HPDE6-E6E7 (cell line): ENCODE measurements around the gene GNG11.
"Not testable (repeated sequence)": the region's sequence is repeated elsewhere in the genome, so short reads cannot be mapped to it uniquely, and the experiment has no call there.

Experiments used
- DNase-seq: peaks from one replicate; pipeline ENCODE4 v3.0.0; 2011; ENCODE audit warnings: missing footprints; ENCODE audit errors: extremely low spot score

Gene GNG11

DNA sequence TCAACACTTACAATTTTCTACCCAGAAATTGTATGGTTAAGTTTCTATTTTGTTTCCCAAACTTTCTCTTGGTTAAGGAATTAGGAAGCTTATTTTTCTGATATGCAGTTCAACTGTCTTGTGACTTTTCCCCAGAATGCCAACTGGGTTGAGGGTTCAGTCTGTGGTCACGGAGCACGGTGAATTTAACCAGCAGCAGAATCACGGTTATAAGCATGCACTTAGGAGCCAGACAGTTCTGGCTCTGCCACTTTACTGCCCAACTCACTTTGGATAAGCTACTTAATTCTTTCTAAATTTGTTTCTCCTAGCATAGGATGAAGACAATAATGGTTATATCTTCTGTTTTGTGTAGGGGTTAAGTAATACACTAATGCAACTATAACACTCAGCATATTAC, 10.3 kb upstream of the GNG11 start:
- DNase-seq: not testable (repeated sequence)

DNA sequence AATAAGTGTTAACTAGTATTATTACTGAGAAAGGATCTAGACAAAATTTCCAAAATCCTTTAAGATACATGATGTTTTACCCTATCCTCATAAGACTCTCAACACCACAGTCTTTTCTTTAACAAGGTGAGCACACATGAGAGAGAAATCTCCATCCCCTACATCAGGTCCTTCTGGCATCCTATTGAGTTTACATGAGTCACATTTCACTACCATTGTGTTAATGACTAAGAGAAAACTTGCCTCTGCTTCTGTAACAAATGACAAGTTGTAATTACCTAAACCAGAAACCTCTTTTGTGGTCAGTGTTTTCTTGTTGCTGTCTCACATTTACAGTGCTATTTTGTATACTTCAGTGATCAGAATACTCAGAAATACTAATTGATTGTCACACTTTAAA, 9.9 kb upstream of the GNG11 start:
- not testable (repeated sequence) for DNase-seq

DNA sequence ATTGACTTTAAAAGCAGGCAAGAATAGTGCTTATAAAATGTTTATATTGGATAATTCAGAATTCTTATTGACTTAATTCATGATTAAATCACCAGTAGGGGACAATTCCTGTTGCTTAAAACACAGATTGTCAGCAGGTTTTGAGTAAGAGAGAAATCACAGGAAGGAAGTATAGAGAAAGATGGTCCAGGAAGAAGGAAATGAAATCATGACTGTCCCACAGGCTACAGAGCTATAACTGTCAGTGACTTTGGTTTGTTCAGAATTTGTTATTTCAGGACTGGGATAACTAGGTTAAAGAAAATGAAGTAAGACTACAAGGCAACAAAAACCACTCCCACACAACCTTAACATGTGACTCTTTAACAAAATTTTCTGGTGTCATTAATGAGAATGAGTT, 8.3 kb upstream of the GNG11 start:
- no peak for DNase-seq

DNA sequence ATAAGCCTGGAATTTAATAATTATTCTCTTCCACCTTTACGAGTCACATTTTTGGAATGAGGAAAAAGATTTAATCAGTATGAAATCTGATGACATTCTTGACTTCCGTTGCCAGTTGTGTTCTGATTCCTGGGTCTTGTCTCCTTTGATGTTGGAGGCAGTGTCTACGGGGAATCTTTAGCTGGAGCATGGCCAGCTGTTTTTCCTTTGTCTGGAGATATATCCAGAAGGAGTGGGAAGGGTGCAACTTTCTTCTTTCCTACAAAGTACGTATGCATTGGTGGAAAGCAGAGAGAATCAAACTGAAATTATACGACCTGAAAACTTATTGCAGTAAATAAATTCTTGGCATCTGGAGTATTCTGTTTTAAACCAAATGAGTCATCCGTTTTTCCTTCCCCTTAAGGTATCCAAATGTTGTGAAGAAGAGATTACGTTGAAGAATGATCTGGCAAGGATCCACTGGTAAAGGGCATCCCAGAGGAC, 6.9 kb upstream of the GNG11 start:
- DNase-seq: no peak

DNA sequence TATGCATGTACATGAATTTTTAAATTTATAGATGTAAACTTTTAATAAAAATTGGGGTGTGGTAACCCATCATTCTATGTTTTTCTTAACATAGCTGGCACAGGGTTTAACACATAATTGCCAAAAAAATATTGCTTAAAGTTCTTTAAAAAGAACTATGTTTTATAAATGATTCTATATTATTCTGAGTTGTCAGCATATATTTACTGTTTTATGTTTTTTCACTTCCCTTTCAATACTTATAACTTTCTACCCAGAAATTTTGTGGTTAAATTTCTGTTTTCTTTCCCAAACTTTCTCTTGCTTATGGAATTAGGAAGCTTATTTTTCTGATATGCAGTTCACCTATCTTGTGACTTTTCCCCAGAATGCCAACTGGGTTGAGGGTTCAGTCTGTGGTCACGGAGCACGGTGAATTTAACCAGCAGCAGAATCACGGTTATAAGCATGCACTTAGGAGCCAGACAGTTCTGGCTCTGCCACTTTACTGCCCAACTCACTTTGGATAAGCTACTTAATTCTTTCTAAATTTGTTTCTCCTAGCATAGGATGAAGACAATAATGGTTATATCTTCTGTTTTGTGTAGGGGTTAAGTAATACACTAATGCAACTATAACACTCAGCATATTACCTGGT, 6.2 kb upstream of the GNG11 start:
- DNase-seq: not testable (repeated sequence)

DNA sequence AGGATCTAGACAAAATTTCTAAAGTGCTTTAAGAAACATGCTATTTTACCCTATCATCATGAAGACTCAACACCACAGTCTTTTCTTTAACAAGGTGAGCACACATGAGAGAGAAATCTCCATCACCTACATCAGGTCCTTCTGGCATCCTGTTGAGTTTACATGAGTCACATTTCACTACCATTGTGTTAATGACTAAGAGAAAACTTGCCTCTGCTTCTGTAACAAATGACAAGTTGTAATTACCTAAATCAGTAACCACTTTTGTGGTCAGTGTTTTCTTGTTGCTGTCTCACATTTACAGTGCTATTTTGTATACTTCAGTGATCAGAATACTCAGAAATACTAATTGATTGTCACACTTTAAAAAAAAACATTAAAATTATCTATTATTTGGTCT, 5.6 kb upstream of the GNG11 start:
- DNase-seq: not testable (repeated sequence)

DNA sequence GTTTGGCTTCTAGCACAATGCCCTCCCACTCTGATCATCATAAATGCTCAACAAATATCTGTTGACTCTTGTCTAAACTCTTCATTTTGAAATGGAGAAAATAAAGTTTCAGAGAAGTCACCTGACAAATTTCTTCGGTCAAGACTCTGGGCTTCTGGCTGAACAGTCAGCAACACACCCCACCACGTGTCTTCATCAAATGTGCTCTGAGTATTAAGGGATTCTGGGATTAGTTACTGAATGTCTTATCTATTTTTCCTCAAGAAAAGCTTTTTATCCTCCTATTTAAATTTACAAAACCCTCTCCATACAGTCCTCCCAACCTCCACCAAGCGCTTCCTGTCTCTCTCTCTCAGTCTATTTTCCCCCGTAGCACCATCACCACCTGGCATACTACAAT, 5.2 kb upstream of the GNG11 start:
- not testable (repeated sequence) for DNase-seq

DNA sequence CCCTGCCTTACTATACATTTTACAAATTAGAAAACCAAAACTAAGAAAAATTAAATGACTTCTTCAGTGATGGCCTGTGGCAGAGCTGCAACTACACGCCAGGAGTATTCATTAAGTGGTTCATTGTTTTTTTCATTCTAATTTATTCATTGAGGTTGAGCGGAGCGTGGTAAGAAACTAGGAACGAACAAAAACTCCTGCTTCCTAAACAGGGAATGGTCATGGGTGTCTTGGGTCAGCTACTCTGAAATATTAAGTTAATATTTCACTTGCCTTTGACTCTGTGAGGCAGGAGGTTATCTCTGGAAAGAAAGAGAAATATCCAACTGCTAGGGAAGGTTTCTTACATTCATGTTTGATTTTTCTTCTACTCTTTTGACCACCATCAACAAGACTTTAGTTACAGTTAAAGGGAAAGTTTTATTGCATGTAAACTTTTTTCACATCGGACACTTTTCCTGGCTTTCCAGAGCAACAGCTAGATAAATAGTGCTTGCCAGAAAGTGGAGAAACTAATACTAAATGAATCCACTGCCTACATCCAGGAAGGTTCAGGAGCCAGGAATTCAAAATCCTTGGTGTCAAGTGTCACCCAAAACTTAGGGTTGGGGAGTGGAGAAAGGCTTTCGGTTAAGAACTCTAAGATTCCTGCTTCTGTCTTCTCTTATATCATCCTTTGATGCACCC, 896 bp upstream of the GNG11 start:
- no peak for DNase-seq

DNA sequence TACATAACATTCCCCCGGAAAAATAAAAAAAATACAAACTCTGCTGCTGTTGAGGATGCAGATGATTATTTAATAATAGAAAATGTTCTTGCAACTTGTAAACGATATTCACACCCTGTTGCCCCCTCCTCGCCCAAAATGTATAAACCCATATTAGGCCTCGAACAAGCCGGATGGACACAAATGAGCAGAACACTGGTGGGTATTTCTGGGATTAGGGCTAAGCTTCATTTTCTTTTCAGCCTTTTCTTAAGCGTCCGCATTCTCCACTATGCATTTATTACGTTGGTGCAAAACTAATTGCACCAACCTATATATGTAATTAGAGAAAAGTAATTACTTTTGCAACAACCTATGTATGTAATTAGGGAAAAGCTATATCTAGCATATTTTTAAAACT, 349 bp upstream of the GNG11 start:
- no peak for DNase-seq

DNA sequence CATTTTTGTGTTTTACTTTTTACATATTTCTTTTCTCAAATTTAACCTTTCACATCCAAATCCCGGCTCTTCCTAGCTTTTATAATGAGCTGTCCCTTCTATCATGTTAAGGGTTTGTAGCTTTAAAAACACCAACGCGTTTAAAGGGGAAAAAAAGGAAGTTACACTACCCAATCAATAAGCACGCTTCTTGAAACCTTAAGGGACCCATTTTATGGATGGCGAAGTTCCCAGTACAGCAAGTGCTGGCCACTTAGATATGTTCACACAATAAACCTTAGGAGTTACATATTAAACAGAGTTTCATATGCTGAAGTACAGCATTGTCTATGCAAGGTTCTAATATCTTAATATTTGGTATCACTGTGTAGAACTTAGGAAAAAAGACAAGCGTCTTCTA, 1.8 kb downstream of the GNG11 start:
- no peak for DNase-seq

DNA sequence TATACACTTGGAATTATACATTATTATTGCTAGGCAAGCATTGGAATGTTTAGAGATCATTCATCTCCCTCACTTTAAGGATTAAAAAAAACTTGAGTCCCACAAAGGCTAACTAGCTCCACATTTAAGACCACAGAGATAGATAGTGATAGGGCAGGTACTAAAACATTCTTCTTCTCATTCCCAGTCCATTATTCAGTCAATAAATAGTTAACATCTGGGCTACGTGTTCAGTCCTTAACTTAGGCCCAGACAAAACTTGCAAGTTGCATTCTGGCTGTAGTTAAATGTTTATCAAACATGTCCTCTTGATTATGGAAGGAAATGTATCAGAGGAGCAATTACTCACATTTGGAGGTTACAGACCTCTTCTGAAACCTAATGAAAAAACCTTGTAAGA, 2.4 kb downstream of the GNG11 start:
- no peak for DNase-seq

DNA sequence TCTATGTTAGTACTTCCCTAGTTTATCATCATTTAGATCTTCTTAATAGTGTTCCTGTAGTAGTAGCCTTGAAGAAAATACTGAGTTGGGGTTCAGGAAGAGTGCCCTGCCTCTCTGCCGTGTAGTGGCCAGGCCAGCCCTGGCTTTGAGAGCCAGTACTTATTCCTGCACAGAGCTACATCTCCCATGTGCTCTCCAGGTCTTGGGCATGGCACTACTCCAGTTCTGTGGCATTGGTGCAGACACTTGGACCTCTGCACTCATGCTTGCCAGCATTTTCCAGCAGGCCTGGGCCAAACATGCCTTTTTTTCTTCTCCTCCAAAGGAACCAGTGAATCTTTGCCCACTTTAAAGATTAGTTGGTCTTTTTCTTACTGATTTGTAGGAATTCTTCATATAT, 5.3 kb downstream of the GNG11 start:
- DNase-seq: no peak

DNA sequence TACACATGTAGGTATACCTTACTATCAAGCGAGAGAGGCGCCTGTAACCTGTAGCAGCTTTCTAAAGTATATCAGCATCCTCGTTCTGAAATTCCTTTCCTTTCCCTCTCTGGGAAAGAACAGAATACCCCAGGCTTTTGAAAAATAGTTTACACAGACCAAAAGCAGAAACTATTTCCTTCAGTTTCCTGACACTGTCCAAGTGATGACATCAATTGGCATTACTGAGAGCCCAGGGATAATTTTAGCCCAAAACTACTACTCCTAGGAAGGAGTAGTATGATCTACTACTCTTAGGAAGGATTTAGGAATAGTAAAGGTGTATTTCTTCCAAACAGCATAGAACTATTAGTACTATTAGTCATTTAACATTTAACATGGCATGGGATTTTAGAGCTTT, 6.0 kb downstream of the GNG11 start:
- no peak for DNase-seq

DNA sequence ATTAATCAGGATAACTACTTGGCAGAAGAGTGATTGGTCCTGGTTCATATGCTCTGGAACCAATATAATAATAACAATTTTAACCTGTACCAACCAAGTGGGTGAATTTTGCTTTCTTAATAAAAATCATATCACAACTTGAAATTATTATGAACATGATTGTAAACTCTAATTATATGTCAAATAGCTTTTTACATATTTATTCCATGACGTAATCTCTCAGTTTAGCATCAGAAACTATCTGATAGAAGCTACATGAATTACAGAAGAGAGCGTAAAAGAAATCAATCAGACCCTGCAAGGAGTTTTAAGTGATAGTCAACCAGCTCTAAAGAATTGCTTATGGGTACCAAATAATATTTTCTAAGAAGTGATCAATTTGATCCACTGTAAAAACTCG, 10.1 kb downstream of the GNG11 start:
- DNase-seq: no peak

DNA sequence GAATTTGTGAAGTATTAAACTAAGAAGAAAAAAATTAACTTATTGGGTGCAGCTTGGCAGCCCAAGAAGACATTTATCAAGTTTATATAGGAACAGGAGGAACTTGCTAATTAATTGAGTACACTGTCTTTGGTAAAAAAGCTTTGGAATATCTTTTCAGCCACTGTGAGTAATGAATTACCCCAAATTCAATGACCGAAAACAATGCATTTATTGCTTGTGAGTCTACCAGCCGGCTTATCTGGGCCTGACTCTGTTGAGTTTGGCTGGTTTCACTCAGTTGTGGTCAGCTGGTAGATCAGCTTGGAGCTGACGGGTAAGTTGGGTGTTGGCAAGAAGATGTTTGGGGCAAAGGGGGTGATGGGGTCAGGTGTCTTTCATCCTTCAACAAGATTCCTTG, 11.6 kb downstream of the GNG11 start:
- no peak for DNase-seq

DNA sequence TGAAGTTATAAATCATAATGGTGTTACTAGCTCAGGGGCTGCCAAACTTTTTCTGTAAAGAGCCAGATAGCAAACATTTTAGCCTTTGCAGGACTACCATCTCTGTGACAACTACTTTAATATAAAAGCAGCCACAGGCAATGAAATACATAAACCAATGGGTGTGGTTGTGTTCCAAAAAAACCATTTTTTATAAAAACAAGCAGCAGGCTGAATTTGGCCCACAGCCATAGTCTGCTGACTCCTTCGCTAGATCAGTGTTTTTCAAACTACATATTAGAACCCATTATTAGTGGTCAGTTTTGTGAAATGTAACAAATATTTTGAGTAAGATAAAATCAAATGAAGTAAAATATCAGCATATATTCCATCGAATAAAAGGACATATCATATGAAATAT, 13.6 kb downstream of the GNG11 start:
- DNase-seq: no peak

DNA sequence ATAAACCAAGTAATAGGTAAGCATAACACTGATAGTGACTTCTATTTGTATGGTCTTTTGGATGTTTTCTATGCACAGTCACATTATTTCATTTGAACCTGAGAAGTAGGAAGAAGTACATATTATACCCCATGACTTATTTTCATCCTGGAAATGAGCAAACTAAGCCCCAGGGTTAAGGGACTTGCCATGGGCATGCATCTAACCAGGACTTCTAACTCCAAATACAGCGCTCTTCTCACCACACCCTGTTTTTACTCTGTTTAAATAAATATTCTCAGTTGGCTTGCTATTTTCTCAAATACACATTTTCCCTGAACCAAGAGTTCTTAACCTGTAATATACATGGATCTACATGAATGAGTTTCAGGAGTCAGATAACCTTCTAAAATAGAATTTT, 16.3 kb downstream of the GNG11 start:
- DNase-seq: no peak

DNA sequence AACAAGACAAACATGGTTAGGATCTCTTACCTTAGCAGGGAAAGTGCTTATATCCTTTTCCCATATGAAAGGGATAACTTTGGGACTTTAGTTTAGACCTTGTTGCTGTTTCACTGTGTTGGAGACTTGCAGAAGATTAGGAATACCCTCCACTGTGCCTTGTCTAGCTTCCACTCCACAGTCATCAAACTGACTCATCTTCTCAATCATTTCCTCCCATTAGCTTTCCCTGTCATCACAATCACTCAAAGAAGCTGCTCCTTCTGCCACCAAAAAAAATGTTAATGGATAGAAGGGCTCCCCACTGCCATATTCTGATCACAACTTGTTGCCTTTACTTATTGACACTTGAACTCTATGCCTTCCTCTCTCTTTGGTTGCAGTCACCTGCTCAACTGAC, 16.8 kb downstream of the GNG11 start:
- DNase-seq: no peak

DNA sequence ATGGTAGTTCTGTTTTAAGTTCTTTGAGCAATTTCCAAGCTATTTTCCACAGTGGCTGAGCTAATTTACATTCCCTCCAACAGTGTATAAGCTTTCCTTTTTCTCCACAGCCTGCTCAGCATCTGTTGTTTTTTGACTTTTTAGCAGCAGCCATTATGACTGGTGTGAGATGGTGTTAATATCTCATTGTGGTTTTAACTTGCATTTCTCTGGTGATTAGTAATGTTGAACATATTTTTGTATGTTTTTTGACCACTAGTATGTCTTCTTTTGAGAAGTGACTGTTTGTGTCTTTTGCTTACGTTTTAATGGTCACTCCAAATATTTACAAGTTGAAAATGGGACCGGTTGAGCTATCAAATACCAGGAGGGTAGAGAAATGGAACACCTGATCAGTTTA, 20.4 kb downstream of the GNG11 start:
- no peak for DNase-seq

DNA sequence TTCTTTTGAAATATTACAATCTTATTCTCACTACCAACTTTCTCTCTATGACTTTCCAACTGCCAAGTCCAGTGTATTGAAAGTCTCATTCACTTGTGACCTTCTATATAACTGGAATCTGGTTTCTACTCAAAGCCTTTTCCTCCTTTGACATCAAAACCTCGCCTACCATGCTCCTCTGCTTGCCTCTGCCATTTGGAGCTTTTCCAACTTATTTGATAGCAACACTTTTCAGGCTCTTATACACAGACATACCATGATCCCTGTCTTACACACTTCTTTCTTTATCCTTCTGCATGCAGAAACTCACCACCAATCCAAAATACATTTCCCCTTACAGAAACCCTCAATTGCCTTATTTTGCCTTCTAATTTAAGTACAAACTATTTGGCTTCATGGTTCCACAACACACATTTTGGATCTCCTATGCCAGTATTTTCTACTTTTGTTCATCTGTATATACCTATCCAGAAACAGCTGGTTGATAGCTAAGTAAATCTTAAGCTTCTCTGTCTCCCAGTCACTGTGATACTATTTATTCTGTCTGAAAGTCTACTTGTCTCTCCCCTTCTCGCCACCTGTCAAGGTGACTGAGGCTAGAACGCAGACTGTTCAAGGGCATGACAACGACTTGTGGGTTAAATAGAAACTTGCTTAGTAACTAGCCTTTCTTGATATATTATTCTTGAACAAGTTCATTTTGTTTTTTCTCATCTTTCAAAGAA, 22.4 kb downstream of the GNG11 start:
- no peak for DNase-seq

DNA sequence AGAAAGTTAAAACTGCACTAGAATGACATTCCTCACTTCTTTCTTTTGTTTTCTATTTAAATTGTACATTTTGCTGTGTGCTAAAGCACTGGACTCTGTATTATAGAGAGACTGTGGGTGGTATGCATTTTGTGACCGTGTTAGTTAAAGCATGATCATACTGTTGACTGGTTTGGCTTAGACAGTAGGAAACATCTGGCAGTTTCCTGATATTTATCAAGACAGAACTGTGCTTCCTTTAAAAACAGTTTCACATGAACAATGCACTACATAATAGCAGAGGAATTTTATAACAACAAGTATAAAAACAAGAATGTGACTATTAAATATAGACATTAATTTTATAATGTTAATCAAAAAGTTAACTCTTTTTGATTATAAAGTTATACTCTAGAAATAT, 23.1 kb downstream of the GNG11 start:
- DNase-seq: no peak

DNA sequence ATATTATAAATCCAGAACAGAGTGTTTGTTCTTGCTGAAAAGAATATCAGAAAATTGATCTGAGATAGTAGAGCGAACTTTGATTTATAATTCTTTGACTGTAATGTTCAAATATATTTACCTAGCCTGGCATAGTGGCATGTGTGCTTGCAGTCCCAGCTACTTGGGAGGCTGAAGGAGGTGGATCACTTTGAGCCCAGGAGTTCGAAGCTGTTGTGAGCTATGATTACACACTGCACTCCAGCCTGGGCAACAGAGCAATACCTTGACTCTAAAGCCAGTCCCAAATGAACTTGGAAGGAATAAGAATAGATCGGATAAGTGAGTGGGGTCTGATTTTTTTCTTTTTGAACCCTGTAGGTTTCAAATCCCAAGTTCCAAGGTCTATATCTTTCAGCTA, 23.5 kb downstream of the GNG11 start:
- DNase-seq: no peak
